SIG-M5 (cell line): ENCODE data around the gene SORCS2.

Experiments used
- DNase-seq: peaks from one replicate; lab custom pipeline; 2025; lab: John Stamatoyannopoulos, UW

The SORCS2 gene

DNA sequence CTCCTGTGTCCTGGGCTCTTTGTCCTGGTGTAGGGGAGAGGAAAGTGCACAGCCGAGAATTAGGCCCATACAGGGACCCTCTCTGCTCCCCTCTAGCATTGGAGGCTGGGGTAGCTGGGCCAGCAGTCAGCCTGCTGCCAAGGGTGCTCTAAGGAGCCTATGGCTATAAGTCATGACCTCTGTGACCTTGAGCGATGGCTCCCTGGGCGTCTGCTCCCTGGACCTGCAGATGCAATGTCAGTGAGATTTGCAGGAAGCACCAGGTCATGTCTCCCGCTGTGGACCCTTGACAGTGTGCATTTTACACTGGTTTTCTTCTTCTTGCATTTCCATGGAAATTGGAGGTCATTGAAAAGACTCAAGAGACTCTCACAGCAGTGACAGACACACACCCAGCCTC lies 476.5 kb downstream of the SORCS2 start:
- no peak for DNase-seq

DNA sequence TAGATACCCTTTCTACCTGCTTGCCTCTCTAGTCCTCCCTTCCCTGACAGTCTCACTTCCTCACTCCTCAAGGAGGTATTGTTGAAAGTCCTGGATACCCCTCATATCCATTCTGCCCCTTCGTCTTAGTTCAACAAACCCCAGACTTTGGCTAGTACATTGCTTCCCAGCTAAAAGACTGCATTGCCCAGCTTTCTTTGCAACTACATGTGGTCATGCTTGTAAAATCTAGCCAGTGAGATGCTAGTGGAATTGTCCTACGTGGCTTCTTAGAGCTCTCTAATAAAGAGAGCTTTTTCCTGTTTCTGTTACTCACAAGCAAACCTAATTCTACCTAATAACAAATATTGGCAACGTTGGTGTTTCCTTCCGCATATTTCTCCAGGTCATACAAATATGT lies 480.3 kb downstream of the SORCS2 start:
- DNase-seq = no peak

DNA sequence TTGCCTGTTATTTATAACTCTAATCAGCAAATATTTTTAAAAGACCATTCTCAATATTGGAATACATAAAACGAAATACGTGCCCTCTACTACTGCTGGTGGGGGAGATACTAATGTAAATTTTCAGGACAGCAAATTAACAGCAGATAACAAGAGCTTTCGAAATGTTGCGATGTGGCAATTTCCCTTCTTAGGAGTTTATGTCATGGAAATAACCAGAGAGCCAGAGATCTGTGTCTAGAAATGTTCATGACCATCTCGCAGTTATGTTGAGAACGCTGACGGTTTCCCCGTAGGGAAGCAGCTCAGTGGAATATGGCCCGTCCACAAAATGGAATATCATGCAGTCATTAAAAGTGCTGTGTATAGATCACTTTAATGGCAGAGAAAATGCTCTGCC lies 480.8 kb downstream of the SORCS2 start:
- DNase-seq = no peak

DNA sequence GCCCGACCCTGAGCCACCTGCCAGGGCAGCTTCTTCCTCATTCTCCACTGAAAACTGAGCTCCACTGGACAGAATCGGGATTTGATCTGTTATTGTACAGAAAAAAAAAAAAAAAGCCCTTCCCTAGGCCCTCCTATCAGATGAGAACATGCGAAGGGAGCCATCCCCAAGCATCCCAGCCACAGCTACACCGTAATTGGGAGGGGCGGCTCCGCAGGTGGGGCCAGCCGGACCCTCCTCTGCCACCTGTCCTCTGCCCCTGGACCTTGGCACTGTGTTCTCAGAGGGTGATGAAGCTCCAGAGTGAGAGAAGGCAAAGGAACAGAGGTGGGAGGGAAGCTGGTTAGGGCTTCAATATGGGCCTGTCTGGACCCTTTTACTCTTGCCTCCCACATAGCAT lies 482.4 kb downstream of the SORCS2 start:
- DNase-seq = no peak

DNA sequence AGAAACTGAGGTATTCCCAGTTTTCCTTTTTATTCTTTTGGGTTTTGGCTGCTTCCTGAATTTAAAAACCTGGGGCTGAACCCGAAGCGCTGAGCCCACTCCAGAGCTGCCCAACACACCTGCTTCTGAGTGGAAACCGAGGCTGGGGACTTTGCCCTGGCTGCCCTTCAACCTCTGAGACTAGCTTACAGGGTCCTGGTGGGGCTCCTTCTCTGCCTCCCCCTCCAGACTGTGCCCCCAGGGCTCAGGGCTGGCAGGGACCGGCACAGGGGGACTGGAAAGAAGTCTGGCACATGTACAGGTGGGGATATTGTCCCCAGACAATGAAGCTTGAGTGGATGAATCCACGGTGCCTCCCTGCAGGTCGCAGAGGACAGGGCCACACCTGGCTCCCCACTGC lies 482.8 kb downstream of the SORCS2 start:
- DNase-seq = no peak

DNA sequence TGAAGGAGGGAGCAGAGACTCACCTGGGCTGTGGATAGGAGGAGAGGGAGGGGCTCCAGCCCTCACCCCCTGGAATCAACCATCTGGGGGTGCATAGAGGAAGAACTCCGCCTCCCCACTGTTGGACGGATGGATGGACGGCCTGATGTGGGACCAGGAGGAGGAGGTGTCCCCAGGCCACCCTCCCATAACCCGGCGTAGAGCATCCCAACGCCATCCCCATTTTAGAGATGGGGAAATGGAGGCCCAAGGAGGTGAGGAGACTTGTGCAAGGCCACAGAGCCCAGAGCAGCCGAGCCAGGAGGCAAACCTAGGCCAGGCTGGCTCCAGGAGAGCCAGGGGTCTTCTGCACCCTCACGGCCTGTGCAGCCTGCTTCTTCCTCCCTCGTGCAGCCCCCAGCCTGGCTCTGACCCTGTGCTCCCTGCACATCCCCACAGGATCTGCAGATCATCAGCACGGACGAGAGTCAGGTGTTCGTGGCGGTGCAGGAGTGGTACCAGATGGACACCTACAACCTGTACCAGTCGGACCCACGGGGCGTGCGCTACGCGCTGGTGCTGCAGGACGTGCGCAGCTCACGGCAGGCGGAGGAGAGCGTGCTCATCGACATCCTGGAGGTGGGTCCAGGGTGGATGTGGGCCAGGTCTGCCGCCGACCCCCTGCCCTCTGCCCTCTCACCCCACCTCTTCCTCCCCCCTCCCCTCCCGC lies 483.4 kb downstream of the SORCS2 start:
- no peak for DNase-seq

DNA sequence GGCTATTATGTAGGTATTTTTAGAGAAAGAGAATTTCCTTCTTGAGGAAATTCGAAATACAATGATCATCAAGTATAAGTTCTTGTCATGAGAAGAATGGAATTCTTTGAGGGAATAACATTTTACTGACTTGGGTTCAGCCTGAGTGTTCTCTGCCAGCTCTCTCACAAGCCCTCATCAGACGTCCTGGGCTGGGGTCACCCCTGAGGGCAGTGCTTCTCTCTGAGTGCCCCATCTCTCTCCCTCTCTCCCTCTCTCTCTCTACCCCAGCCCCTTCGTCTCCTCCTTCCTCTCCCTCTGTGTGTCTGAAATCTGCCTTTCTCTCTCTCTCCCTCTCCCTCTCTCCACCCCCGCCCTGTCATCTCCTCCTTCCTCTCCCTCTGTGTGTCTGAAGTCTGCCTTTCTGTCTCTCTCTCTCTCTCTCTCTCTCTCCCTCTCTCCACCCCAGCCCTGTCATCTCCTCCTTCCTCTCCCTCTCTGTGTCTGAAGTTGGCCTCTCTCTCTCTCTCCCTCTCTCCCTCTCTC lies 484.1 kb downstream of the SORCS2 start:
- no peak for DNase-seq

DNA sequence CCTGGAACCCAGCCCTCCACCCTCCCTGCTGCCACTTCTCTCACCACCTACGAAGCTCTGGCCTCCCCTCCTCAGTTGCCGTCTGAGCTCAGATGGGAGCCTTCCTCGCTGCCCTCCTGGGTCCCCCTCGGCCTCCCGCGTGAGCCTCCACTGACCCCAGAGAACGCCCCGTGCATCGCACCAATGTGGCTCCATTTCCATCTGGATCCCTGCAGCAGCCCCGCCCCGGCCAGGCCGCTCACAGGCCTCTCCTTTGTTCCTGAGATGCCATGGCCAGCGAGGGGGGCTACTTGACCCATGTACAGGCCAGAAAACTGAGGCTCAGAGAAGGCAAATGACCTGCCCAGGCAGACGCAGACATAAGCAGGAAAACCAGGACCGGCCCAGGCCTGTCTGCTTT lies 484.7 kb downstream of the SORCS2 start:
- DNase-seq = no peak

DNA sequence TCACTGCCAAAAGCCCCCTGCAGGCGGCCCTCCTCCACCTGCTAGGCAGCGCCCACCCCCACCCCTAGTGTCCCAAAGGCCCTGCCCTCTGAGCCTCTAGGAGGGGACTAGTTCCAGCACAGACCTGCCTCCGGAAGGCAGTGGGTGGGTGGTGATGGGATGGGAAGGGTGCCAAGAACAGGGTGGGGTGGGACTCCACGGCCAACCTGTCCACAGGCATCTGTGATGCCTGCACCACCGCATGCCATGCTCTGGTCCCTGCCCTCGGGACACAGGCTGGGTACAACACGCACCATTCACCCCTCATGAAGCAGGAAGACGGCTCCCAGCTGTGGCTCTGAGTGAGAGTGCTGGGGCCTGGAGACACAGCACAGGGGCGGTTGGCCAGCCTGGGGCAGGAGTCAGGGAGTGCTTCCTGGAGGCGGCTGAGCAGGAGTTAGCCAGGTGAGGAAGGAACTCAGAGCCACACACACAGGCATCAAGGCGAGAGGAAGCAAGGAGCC lies 485.5 kb downstream of the SORCS2 start:
- DNase-seq = no peak

DNA sequence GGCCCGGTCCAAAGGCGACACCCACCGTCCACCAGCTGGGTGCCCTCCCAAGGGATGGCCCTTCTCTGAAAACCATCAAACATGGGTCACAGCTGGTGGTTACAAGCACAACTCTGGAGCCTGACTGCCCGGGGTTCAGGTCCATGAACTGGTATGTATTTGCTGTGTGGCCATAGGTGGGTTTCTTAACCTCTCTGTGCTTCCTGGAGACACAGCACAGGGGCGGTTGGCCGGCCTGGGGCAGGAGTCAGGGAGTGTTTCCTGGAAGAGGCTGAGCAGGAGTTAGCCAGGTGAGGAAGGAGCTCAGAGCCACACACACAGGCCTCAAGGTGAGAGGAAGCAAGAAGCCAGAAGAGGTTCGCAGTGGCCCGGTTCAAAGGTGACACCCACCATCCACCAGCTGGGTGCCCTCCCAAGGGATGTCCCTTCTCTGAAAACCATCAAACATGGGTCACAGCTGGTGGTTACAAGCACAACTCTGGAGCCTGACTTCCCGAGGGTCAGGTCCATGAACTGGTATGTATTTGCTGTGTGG lies 486.0 kb downstream of the SORCS2 start:
- DNase-seq = no peak

DNA sequence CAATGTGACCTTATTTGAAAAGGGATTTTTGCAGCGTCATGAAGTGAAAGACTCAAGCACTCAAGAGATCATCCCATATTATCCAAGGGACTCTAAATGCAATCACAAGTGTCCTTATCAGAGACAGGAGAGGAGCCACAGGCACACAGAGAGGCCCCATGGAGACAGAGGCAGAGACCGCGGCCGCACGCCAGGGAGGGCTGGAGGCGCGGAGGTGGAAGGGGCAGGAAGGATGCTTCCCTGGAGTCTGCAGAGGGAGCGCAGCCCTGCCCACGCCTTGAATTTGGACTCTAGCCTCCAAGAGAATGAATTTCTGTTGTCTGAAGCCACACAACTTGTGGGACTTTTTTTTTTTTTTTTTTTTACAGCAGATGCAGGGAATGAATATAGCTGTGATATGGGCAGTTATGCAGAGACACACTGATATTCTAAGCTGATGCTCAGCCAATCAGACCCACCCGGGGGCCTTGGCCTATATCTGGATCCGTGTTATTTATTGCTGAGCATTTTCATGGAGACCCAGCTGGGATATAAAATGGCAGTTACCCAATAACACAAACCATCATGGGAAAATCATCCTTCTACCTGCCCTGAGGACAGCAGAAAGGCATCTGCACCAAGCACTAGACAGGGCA lies 487.2 kb downstream of the SORCS2 start:
- DNase-seq = no peak

DNA sequence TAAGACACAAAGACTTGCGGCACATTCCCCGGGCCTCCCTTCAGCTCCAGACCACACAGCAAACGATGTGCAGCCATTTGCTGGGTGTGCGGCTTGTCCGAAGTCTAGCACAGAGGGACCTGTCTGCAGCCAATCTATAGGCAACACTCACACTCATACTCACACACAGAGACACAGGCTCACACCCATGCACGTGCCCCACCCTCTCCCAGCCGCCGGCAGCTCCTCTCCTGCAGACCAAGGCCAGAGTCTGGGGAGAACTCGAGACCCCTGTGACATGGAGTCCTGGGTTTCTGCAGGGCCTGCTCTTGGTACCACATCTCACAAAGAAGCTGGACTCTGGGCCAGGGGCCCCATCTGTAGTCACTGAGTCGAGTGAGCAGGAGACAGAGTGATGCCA lies 487.8 kb downstream of the SORCS2 start:
- no peak for DNase-seq

DNA sequence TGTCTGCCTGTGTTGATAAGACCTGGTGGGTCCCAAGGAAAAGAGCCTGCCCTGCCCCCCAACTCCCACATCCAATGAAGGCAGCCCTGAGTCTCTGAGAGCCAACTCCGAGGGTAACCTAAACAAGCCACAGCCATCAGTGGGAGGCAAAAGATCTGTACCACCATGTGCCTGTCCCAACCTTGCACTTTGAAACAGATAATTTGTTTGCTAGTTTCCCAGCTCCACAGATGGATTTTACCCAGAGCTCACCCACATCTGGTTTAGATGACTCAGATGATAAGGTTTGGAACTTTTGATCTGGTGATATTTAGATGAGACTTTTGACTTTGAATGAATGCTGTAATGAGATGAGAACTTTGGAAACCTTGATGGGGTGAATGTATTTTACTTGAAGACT lies 488.4 kb downstream of the SORCS2 start:
- no peak for DNase-seq

DNA sequence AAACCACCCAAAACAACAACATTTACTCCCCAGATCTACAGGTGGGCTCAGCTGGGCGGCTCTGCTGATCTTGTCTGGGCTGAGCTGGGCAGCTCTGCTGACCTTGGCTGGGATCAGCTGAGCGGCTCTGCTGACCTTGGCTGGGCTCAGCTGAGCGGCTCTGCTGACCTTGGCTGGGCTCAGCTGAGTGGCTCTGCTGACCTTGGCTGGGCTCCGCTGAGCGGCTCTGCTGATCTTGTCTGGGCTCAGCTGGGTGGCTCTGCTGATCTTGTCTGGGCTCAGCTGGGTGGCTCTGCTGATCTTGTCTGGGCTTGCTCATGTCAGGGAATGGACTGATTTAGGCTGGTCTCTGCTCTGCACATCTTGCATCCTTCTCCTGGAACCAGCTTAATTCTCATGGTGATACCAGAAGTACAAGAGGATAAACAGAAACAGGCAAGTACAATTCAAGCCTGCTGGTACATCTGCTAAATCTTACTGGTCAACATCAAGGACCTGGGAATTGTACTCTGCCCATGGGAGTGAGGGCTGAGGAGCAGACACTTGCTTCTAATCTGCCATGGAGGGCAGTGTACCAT lies 490.9 kb downstream of the SORCS2 start:
- DNase-seq = no peak

DNA sequence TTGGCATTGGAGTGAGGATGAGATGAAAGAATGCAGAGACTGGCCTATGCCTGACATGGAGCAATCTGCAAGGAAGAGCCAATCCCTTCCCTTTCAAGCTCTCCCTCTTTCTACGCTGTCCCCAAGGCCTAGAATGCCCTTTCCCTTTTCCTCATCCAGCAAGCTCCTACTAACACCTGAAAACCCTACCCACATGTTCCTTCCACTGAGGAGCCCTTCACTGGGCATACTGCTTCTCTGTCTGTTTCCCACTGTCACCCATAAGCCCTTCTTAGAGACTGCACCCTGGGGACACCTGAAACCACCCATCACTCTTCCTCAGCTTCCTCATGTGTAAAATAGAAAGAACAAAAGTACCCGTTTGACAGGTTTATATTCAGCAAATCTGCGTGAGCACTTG lies 492.0 kb downstream of the SORCS2 start:
- DNase-seq = no peak

DNA sequence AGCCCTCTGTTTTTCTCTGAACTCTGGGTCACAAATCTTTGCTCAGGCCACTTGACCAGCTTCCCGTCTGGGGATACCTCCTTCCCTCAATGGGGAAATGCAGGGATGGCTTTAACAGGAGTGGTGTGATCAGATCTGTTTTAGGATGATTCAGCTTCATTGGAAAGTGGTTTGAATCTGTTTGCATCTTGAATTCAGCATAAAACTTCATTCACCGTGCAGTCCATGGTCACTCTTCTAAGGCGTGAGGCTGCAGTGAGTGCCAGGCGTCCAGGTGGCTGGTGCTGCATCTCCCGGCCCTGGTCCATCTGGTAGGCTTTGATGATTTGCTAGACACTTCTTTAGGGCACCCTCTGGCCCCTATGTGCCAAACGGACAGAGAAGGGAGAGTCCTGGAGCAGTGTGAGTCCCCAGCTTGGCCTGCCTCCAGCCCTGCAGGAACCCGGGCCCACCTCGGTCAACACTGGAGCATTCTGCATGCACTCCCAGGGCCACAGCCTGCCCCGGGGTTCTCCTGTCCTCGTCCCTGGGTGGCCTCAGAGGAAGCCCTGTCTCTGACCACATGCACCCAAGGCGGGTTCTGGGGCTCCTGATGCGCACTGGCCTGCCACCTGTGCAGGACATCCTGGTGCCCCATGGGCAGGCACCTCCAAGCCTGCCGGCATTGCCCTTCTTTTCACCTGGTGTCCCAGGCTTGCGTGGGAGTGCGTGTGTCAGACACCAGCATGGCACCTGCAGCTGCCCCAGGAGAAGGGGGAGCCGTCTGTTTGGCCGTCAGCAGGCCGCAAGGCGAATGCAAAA lies 493.9 kb downstream of the SORCS2 start:
- no peak for DNase-seq

DNA sequence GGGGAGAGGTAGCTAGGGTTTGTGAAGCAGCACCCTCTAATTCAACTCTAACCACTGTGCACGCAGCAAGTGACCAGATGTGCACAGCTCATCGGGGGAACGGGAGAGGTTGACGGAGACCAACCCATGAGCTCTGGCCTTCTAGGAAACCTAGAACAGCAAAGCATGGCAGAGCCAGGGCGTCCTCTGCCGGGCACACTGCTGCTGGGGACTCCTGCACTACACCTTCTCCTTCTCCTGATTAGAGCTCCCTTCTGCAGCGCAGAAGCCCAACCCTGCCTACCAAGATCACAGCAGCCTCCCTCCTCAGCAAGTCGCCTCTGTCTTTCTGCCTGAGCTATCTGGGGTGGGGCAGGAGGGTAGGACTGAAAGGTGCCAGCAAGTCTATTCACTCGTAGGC lies 494.7 kb downstream of the SORCS2 start:
- no peak for DNase-seq

DNA sequence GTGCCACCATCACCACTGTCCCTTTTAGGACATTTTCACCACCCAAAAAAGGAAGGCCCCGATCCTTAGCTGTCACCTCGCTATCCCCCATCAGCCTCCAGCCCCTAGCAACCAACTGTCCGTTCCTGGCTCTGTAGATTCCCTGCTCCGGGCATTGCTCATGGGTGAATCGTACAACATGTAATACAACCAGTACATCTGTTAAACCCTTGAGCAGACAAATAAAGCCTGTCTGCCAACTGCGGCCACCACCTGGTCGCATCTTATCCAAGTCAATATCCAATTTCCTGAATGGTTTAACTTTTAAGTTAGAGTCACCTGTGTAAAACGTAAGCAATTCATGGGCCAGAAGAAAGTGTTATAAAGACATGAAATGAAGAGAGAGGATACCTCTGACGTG lies 495.5 kb downstream of the SORCS2 start:
- DNase-seq = no peak

DNA sequence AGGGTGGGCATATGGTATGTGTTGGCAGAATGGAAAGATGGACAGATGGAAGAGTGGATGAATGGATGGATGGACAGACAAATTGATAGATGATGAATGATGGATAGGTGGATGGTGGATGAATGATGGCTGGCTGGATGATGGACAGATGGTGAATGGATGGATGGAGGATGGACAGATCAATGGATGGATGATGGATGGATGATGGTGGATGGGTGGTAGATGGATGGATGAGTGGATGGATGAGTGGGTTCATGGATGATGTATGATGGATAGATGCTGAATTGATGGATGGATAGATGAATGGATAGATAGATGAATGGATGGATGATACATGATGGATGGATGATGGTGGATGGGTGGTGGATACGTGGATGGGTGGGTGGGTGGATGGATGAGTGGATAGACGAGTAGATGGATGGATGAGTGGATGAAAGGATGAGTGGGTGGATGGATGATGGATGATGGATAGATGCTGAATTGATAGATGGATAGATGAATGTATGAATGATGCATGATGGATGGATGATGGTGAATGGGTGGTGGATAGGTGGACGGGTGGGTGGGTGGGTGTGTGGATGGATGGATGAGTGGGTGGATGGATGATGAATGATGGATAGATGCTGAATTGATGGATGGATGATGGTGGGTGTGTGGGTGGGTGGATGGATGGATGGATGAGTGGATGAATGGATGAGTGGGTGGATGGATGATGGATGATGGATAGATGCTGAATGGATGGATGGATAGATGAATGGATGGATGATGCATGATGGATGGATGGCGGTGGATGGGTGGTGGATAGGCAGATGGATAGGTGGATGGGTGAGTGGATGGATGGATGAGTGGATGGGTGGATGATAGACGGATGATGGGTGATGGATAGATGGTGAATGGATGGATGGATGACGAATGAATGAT lies 497.7 kb downstream of the SORCS2 start:
- DNase-seq = no peak

DNA sequence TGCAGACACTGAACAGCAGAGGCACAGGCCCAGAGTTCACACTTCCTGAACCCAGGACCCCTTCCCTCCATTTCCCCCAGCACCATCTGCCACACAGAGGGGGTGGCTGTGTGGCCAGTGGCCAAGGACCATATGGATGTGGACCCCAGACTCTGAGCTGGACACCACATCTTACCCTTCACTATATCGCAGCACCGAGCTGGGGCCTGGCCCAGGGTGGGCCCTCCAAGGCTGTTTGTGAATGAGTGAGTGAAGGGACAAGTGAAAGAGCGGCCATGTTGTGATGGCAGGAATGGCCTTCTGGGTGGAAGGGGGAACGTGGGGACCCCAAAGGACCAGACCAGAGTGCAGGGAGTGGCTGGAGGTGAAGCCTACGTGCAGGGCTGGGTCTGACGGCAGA lies 498.7 kb downstream of the SORCS2 start:
- DNase-seq = no peak

DNA sequence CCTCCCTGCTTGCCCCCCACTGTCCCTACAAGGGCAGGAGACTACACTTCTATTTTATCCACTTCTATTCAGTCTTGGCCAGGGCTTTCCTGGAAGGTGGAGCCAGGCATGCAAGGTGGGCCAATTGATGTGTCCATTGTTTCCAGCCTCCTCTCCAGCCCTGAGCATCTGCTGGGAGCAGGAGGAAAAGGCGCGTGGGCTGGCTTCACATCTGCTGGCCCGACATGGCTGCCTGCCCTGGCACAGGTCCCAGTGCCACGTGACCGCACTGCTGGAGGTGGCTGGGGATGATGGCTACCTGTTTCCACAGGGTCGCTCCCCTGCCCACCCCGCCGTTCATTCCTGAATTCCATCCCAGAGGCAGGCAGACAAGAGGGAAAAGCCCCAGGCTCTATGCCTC lies 499.6 kb downstream of the SORCS2 start:
- DNase-seq = no peak
